HG03108 (cell line): Measurements from ENCODE around the gene CEL.
"Not testable (repeated sequence)": the region's sequence is repeated elsewhere in the genome, so short reads cannot be mapped to it uniquely, and the experiment has no call there.

Experiments used
- ATAC-seq: cut with Tn5 transposase; IDR thresholded peaks from one replicate; pipeline ENCODE4 v1.9.1; 2021; ENCODE audit warnings: moderate library complexity; ENCODE audit not compliant: unreplicated experiment

CEL gene

DNA sequence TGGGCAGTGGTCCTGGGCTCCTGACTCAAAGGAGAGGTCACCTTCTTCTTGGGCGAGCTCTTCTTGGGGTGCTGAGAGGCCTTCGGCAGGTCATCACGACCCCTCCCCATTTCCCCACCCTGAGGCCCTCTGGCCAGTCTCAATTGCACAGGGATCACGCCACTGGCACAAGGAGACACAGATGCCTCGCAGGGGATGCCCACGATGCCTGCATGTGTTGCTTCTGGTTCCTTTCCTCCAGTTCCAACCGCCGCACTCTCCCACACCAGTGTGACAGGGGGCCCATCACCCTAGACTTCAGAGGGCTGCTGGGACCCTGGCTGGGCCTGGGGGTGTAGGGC is 1.3 kb downstream of the CEL start:
- ATAC-seq: no peak

DNA sequence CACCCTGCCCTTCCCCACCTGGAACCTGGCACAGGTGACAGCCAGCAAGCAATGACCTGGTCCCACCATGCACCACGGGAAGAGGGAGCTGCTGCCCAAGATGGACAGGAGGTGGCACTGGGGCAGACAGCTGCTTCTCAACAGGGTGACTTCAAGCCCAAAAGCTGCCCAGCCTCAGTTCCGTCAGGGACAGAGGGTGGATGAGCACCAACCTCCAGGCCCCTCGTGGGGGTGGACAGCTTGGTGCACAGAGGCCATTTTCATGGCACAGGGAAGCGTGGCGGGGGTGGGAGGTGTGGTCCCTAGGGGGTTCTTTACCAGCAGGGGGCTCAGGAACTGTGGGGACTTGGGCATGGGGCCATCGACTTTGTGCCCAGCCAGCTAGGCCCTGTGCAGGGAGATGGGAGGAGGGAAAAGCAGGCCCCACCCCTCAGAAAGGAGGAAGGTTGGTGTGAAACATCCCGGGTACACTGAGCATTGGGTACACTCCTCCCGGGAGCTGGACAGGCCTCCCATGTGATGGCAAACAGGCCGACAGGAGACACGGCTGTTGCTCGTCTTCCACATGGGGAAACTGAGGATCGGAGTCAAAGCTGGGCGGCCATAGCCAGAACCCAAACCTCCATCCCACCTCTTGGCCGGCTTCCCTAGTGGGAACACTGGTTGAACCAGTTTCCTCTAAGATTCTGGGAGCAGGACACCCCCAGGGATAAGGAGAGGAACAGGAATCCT is 1.9 kb downstream of the CEL start:
- ATAC-seq: no peak

- no peak for ATAC-seq
Measured at GRCh38 chr9:133064241-133065069, 2.7 kb downstream of the CEL start.

DNA sequence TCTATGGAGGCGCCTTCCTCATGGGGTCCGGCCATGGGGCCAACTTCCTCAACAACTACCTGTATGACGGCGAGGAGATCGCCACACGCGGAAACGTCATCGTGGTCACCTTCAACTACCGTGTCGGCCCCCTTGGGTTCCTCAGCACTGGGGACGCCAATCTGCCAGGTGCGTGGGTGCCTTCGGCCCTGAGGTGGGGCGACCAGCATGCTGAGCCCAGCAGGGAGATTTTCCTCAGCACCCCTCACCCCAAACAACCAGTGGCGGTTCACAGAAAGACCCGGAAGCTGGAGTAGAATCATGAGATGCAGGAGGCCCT is 3.2 kb downstream of the CEL start:
- no peak for ATAC-seq

DNA sequence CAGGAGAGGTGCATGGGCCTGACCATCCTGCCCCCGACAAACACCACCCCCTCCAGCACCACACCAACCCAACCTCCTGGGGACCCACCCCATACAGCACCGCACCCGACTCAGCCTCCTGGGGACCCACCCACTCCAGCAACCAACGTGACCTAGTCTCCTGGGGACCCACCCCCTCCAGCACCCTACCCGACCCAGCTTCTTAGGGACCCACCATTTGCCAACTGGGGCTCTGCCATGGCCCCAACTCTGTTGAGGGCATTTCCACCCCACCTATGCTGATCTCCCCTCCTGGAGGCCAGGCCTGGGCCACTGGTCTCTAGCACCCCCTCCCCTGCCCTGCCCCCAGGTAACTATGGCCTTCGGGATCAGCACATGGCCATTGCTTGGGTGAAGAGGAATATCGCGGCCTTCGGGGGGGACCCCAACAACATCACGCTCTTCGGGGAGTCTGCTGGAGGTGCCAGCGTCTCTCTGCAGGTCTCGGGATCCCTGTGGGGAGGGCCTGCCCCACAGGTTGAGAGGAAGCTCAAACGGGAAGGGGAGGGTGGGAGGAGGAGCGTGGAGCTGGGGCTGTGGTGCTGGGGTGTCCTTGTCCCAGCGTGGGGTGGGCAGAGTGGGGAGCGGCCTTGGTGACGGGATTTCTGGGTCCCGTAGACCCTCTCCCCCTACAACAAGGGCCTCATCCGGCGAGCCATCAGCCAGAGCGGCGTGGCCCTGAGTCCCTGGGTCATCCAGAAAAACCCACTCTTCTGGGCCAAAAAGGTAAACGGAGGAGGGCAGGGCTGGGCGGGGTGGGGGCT is 4.6 kb downstream of the CEL start:
- no peak for ATAC-seq

GRCh38 chr9:133067006-133067405 is 5.2 kb downstream of the CEL start:
- no peak for ATAC-seq

GRCh38 chr9:133067813-133068212 is 6.0 kb downstream of the CEL start:
- no peak for ATAC-seq

- ATAC-seq: not testable (repeated sequence)
Measured at GRCh38 chr9:133068431-133068830, 6.7 kb downstream of the CEL start.

DNA sequence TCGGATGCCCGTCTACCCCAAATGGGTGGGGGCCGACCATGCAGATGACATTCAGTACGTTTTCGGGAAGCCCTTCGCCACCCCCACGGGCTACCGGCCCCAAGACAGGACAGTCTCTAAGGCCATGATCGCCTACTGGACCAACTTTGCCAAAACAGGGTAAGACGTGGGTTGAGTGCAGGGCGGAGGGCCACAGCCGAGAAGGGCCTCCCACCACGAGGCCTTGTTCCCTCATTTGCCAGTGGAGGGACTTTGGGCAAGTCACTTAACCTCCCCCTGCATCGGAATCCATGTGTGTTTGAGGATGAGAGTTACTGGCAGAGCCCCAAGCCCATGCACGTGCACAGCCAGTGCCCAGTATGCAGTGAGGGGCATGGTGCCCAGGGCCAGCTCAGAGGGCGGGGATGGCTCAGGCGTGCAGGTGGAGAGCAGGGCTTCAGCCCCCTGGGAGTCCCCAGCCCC is 8.8 kb downstream of the CEL start:
- not testable (repeated sequence) for ATAC-seq

GRCh38 chr9:133070985-133071384 is 9.2 kb downstream of the CEL start:
- ATAC-seq: not testable (repeated sequence)

DNA sequence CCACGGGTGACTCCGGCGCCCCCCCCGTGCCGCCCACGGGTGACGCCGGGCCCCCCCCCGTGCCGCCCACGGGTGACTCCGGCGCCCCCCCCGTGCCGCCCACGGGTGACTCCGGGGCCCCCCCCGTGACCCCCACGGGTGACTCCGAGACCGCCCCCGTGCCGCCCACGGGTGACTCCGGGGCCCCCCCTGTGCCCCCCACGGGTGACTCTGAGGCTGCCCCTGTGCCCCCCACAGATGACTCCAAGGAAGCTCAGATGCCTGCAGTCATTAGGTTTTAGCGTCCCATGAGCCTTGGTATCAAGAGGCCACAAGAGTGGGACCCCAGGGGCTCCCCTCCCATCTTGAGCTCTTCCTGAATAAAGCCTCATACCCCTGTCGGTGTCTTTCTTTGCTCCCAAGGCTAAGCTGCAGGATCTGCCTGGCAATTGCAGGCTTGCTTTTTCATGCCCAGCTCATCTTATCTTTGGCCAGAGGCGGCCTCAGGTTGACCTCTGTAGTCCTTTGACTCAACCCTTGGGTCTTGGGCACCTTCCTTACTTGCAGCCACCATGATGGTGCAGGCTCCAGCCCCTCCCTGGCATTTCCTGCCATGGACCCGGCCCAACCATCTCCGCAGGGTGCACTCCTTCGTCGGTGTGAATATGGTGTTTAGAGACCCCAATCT is 9.8 kb downstream of the CEL start:
- ATAC-seq: no peak

DNA sequence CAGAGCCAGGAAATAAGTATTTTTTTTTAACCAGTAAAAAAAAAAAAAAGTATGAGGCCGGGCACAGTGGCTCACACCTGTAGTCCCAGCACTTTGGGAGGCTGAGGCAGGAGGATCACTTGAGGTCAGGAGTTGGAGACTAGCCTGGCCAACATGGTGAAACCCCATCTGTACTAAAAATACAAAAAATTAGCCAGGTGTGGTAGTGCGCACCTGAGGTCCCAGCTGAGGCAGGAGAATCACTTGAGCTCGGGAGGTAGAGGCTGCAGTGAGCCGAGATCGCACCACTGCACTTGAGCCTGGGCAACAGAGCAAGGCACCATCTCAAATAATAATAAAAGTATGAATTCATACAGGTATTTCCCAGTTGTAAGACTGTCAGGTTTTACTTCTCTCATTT is 10.4 kb downstream of the CEL start:
- not testable (repeated sequence) for ATAC-seq

- ATAC-seq: no peak
Measured at GRCh38 chr9:133073086-133074014, 11.6 kb downstream of the CEL start.

DNA sequence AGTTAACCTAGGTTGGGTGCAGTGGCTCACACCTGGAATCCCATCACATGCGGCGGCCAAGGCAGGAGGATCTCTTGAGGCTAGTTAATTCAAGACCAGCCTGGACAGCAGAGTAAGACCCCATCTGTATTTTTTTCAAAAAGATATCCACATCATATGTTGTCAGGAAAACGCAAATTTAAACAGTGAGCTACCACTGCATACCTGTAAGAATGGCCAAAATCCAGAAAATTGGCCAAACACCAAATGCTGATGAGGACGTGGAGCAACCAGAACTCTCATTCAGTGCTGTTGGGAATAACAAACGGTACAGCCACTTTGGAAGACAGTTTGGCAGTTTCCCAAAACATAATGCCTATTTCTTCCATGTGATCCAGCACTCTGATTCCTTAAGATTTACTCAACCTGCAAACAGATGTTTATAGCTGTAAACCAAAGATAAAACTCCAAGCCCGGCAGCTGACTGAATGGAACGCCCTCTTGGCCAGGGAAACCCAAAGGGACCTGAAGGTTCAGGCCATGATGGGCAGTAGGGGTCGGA is 12.4 kb downstream of the CEL start:
- ATAC-seq: no peak

GRCh38 chr9:133075925-133076630 is 14.3 kb downstream of the CEL start:
- no peak for ATAC-seq

GRCh38 chr9:133076691-133077090 is 14.9 kb downstream of the CEL start:
- ATAC-seq: no peak

- no peak for ATAC-seq
Measured at GRCh38 chr9:133078486-133078885, 16.7 kb downstream of the CEL start.

DNA sequence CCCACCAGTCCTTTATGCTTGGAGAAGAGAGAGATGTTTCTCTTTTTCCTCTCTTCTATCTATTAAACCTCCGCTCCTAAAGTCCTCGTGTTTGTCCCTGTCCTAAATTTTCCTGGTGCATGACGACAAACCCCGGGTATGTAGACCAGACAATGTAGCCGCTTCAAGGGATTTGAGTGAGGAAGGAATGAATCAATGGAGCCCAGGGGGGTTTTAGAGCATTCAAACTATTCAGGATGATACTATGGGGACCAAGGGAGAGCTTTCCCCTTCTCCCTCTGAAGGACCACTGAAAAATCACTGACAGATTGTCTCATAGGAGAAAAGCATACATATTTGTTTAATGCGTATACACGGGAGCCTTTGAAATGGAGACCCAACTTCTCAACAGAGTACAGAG is 18.4 kb downstream of the CEL start:
- no peak for ATAC-seq
